ENCODE measurements around the gene EME1. TPM values are rescaled to one million over a fixed set of nuclear protein-coding genes. Genes with fewer than 3 reads are reported as not detected.
"Not testable (repeated sequence)": the region's sequence is repeated elsewhere in the genome, so short reads cannot be mapped to it uniquely, and the experiment has no call there.

Gene EME1
- total RNA-seq, 4 donors from 2014 or later = 0.53 to 23.1 (median 1.9) TPM

GRCh38 chr17:50407921-50408320 is 34.9 kb downstream of the EME1 start:
- DNase-seq = no peak
- H3K9me3 ChIP-seq = no peaks in the 10 kb centered on the region
- no peak overlapping the region for H3K27ac ChIP-seq
- TF ChIP-seq, protein P1, sequence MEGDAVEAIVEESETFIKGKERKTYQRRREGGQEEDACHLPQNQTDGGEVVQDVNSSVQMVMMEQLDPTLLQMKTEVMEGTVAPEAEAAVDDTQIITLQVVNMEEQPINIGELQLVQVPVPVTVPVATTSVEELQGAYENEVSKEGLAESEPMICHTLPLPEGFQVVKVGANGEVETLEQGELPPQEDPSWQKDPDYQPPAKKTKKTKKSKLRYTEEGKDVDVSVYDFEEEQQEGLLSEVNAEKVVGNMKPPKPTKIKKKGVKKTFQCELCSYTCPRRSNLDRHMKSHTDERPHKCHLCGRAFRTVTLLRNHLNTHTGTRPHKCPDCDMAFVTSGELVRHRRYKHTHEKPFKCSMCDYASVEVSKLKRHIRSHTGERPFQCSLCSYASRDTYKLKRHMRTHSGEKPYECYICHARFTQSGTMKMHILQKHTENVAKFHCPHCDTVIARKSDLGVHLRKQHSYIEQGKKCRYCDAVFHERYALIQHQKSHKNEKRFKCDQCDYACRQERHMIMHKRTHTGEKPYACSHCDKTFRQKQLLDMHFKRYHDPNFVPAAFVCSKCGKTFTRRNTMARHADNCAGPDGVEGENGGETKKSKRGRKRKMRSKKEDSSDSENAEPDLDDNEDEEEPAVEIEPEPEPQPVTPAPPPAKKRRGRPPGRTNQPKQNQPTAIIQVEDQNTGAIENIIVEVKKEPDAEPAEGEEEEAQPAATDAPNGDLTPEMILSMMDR (IDR thresholded peaks at IDR 0.05) = no peak
- TF ChIP-seq POLR2A (IDR thresholded peaks at IDR 0.05) = no peak
- H3K27me3 ChIP-seq = no peaks in the 10 kb centered on the region
- H3K4me3 ChIP-seq = no peak overlapping the region
- no peaks in the 10 kb centered on the region for H3K36me3 ChIP-seq
- H3K4me1 ChIP-seq = no peaks in the 10 kb centered on the region

DNA sequence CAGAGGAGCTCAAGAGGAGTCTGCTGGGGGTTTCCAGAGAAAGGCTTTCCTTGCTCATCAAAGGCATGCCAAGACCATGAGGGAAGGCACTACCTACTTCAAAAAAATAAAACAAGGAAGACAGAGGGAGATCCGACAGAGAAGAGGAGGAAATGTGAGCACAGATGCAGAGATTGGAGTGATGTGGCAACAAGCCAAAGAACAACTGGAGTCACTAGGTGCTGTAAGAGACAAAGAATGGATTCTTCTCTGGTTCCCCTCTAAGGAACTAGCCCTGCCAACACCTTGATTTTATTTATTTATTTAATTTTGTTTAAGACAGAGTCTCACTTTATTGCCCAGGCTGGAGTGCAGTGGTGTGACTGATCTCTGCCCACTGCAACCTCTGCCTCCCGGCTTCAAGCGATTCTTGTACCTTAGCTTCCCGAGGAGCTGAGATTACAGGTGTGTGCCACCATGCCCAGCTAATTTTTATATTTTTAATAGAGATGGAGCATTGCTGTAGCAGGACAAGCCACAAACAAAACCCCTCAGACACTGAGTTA is 39.2 kb downstream of the EME1 start:
- no peak for DNase-seq
- H3K27ac ChIP-seq = no peak overlapping the region
- no peaks in the 10 kb centered on the region for H3K9me3 ChIP-seq

DNA sequence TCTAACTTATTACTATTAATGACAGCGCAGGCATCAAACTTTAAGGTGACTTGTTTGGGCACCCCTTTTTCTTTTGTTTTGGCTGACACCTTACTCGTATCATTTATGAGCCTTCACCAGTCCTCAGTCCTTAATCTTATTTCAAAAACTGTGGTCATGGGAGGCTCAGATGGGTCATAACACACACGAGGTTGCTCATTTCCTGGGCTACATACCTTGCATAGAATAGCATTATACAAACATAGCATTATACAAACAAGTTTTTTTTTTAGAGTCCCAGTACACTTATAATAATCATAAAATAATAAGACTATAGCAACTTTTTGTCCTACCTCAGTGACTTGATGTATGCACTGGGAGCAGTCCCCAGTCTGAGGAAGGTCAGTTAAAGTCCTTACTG is 41.8 kb downstream of the EME1 start:
- no peaks in the 10 kb centered on the region for H3K27me3 ChIP-seq
- H3K4me3 ChIP-seq = no peak overlapping the region
- no peak for DNase-seq
- no peaks in the 10 kb centered on the region for H3K9me3 ChIP-seq
- TF ChIP-seq, protein P1 (IDR thresholded peaks at IDR 0.05) = no peak
- TF ChIP-seq POLR2A (IDR thresholded peaks at IDR 0.05) = no peak
- no peak overlapping the region for H3K27ac ChIP-seq
- no peaks in the 10 kb centered on the region for H3K36me3 ChIP-seq
- H3K4me1 ChIP-seq = no peaks in the 10 kb centered on the region

More for the DNA sequence above, 39.2 kb downstream of the EME1 start:
- TF ChIP-seq, protein P1 (IDR thresholded peaks at IDR 0.05) = no peak
- TF ChIP-seq POLR2A (IDR thresholded peaks at IDR 0.05) = no peak
- H3K27me3 ChIP-seq = no peaks in the 10 kb centered on the region
- H3K4me3 ChIP-seq = no peak overlapping the region
- H3K4me1 ChIP-seq = no peaks in the 10 kb centered on the region
- no peaks in the 10 kb centered on the region for H3K36me3 ChIP-seq

- not testable (repeated sequence) for H3K27ac ChIP-seq, H3K36me3 ChIP-seq, DNase-seq, H3K4me3 ChIP-seq, H3K27me3 ChIP-seq, H3K9me3 ChIP-seq
- H3K4me1 ChIP-seq = peaks cover 3 to 14% (median 6%) of the 10 kb centered on the region in 4 donors
Observed at GRCh38 chr17:50419577-50419976, 46.5 kb downstream of the EME1 start.

- H3K9me3 ChIP-seq = no peaks in the 10 kb centered on the region
- no peaks in the 10 kb centered on the region for H3K27me3 ChIP-seq
- no peak for DNase-seq
- TF ChIP-seq, protein P1 (IDR thresholded peaks at IDR 0.05) = no peak
- TF ChIP-seq POLR2A (IDR thresholded peaks at IDR 0.05) = no peak
- peak overlapping the region; percentile 61 to 69 (median 66) for H3K27ac ChIP-seq
- no peaks in the 10 kb centered on the region for H3K36me3 ChIP-seq
- H3K4me1 ChIP-seq = peaks cover 3 to 24% (median 13%) of the 10 kb centered on the region in 4 donors
- H3K4me3 ChIP-seq = no peak overlapping the region
Observed at GRCh38 chr17:50420419-50421112, 47.5 kb downstream of the EME1 start.

- no peak for TF ChIP-seq POLR2A (IDR thresholded peaks at IDR 0.05)
- TF ChIP-seq, protein P1 (IDR thresholded peaks at IDR 0.05) = no peak
- DNase-seq = no peak
- Histone ChIP-seq H3K27me3 (no peaks in the 10 kb centered on the region), H3K36me3 (no peaks in the 10 kb centered on the region), H3K27ac (peak overlapping the region; percentile 61 to 69 (median 66)), H3K4me3 (peak overlapping the region in 2 of 4 donors; percentile 0 to 15), H3K4me1 (peaks cover 3 to 28% (median 14%) of the 10 kb centered on the region in 4 donors), H3K9me3 (no peaks in the 10 kb centered on the region)
Observed at GRCh38 chr17:50421308-50422051, 48.5 kb downstream of the EME1 start.
